NCI-H345 treated with DMSO at 0.1 percent for 48 hours (cell line): ENCODE measurements around the gene LMX1A.

Source experiments
- DNase-seq: peaks from one replicate; lab custom pipeline; 2025; ENCODE audit not compliant: unreplicated experiment; lab: John Stamatoyannopoulos, UW

LMX1A gene

DNA sequence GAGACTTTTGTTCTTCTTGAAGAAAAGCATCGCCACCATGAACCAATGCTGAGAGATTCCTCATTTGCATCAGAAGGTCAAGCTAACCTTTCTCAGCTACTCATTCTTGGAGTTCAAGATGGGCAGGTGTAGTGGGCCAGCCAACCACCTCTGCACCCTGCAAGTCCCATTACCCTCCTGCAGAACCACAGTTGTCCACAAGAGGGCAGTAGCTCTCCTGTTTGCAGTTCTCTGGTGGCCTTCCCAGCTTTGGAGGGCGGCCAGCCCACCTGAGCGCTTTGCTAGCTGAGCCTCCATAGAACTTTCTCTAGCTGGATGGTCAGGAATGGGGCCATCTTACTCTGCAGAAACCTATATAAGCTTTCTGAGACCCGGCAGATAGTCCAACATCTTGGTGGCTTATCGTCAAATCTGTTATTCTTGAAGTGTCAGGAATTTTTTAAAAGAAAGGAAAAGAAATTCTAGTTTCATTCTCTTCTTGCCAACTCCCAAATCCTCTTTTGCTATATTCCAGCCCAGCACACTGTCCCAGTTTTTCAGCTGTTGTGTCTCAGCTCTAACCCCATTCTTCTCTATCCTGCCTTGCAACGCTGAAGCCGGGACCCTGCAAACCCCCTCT lies 11.0 kb upstream of the LMX1A start:
- peak; percentile 15 for DNase-seq

DNA sequence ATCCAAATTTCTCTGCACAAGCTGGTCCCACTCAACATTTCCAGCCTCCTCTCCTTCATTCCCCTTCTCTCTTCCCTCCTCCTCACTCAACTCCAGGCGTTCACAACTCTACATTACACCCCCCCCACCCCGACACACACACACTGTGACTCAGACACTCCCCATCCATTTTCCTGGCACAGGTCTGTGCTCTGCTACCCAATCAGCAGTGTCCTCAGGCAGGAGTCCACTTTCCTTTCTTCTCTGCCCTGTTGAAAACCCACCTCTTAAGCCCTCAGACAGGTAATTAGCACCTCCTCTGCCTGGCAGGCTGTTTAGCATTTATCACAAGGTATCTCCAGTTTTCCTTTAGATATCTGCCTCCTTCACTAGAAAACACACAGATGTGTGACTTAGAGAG lies 8.8 kb upstream of the LMX1A start:
- no peak for DNase-seq

DNA sequence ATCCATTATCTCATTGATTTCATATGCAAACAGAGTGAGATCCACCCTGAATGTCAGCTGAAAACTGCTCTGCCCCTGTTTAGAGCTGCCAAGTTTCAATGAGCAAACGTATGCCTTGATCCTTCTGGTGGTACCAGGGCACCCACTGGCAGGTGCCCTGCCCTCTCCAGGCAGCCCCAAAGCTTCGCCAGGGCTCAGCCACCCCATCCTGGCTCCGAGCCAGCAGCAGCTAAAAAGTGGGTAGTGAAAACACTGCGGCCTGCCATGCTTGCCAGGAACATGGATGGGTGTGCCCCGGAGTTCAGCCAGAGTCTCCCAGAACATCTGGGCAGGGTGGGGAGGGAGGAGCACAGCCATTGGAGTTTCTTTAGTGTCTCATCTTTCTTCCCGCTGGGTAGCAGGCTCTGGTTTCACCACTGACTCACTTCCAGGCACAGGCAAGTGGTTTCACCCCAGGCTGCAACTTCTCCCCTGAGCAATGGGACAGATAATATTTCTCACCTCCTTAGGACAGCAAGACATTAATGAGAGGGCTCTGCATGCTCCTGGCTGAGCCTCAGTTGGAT lies 8.1 kb upstream of the LMX1A start:
- no peak for DNase-seq

DNA sequence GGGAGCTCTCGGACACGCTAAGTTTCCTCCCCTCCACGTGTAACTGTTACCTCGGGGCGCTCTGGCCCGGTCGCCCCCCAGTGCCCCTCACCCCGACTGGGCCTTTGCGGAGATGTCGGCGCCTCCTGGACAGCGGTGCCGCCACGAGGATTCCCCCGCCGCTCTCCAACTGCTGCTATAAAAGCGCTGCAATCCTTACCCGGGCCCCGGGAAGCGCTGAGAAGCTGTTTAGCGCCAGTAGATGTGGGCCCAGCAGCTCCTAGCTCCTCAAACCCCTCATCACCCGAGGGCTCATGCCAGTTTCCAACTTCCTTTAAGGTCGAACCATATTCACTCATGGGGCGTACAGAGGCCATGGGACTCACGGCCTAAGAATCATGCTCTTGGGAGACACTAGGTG lies 361 bp upstream of the LMX1A start:
- DNase-seq, result no peak

DNA sequence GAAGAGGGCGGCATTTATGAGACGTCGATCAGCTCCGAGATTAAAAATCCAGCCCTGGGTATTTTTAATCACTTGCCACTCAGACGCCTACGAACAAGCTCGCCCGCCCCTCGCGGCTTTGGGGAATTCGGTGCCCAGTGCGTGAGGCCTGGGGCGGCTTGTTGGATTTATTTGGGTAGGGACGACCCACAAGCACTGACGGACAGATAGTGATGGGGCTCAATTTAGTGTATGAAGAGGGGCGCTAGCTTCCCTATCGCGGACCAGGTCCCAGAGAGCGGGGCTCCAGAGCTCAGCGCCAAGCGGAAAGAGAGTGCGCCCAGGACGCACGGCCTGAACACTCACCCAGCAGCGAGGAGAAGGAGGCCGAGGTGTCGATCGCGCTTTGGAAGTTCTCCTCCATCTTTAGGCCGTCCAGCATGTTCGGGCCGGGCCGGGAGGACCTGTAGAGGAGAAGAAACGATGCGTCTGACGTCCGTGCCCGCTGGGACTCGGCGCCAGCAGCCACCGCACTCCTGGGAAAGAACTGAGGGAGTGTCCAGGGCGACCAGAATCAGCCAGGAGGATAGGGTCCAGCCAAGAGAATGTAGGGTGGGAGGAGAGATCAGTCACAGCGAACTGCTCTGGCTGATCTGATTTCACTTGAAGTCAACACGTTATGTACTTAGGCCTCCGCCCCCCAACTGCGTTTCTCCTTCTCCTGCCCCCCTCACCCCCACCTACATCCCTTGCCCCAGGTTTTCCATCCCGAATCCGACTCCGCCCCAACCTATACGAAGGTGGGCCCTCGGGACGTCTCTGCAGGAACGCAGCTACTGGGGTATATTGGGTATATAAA lies 1.2 kb downstream of the LMX1A start:
- DNase-seq, result no peak

DNA sequence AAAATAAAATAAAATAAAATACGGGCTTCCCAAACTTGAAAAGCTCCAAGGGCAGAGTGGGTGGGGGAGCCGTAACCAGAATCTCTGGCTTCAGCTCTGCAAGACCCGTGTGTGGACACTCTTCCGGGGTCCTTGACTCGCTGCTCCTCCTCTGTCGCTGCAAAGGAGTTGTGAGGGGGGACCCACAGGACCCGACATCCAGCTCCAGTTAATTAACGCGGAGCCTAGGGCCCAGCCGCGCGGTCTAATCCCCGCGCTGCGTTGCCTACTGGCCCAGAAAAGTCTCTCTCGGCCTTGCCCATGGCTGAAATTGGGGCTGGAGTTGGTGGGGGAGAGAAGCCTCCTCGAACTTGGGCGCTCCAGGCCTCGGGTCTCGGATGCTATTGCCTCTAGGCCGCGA lies 1.8 kb downstream of the LMX1A start:
- no peak for DNase-seq

DNA sequence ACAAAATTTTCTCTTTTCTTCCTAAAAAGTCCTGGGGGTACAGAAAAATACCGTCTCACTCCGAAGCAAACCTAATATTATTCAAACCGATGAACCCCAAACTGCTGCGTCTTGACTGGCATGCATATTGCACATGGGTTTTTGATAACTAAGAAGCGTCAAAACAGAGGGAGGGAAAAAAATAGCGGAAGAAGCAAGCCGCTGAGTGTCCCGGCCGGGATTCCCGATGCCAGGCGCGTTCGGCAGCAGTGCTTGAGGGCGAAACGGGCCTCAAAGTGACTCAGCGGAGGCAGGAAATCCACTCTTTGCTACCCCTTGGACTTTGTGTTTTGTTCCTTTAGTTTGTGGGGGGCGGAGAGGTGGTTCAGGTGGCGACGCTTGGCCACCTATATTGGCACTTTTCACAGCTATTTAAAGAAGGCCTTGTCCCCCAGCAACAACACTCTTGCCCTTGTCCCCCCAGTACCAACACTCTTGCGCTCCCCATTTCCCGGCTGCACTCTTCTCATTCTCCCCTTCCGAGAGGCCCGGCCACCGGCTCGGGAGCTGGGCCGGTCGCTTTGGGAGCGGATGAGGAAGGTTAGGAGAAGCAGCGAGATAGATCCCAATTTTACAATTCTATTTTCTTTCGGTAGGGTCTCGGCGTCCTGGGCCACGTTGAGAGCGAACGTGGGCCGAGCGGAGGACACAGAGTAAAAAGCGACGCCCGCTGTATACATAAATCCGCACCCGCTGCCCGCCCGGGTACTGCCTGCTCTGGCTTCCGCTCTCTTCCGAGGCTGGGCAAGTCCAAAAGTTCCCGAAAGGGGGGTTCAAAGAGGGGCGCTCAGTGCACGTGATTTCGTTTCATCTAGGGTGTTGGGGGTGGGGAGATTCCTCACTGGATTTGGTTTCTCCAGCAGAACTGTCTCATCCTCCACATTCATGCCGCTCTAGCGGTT lies 2.5 kb downstream of the LMX1A start:
- no peak for DNase-seq

DNA sequence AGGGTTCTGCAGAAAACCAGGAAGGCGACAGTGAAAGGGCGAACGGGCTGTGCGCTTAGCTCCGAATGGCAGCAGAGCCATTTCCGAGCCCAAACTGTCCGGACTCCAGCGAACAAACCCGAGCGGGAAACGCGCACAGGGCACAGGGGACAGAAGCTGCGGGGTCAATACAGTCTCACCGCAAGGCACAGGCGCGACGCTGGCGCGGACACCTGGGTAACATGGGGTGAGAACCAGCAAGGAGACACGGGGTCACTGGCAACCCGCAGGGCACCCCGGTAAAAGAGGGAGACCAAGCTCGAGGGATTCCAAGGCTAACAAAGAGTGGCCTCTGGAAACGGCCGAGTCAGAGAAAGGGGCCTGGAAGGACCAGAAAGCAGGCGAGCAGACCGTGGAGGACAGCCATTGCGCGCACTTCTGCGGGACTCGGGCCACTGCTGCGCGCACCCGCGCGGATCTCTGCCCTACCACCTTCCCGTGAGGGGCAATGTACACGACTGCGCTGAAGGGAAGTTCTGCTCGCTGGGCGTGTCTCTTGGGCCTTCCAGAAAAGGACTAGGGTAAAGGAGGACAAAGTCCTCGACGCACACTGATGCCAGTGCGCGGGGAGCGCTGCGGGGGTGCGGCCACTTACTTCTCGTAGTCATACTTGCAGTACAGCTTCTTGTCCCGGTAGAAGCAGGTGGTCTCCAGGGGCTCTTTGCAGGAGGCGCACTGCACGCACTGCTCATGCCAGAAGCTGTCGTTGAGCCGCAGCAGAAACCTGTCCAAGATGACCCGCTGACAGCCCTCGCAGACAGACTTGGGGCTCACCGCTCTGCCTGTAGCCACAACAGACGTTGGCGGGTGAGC lies 3.8 kb downstream of the LMX1A start:
- DNase-seq, result no peak

DNA sequence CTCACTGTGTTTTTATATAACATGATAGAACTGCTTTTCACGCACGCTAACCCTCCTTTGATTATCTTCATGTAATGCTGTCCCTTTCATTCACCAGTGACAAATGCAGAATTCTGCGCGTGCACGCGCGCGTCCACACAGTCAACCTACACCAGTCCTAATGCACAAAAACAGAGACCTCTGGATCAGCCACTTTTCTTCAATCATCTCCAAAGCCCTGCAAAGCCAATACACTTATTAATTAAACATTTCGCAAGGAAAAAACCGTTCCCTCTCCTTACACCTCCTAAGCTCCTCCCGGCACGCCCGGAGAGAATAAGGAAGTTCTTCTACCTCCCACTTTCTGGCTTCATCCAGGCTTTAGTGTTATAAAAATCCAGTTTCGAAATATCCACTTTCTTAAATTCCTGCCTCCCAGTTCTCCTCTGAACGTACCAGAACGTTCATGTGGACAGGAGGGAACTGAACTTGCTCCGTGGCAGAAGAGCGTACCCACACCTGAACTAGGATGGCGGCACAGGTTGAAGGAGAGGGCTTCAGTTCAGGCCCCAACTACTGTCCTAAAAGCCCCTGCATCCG lies 4.6 kb downstream of the LMX1A start:
- DNase-seq, result no peak

DNA sequence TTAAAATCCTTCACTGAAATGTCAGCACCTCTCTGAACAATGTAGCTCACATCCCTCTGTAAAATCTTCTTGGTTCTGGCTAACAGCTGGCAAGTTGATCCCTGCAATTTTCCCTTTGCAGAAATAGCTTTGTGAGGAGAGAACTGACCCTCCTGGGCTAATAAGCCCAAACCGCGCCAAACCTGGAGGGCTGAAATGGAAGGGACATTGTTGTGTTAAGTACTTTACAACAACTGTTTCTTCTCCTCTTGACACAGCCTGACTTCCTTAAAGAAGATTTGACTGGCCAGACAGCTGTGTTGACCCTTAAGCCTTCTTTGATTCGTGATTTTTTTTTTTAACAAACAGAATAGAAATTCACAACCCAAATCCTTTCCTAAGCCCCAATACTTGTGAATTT lies 5.7 kb downstream of the LMX1A start:
- no peak for DNase-seq

DNA sequence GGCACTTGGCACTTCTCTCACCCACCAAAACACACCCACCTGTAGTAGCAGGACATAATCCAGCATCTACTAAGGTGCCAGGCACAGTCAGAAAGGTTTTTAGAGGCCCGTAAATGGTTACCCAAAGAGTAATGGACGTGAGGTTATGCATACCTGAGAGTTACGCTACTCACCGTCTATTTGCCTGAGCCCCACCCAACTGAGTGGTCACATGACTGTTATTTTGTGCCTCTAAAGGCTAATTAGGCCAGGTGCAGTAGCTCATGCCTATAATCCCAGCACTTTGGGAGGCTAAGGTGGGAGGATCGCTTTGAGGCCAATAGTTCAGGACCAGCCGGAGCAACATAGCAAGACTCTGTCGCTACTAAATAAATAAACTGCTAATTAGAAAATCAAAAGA lies 11.0 kb downstream of the LMX1A start:
- DNase-seq, result no peak

DNA sequence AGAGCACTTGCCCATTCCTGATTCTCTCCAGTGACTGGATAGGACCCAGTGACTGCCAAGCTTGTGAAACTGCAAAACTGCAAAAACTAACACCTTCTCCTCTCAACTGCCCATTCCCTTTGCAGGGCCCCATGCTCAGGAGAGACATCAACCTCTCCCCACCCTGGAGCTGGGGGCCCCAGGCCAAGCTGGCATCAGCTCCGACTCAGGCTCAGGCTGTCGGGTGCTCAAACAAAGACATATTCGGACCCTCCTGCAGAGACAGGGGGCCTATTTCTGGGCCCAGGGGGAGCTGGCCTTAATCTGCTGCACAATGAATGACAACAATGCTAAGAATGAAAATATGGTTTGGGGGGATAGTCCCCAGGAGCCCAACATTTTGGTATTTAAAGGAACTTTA lies 11.8 kb downstream of the LMX1A start:
- no peak for DNase-seq

DNA sequence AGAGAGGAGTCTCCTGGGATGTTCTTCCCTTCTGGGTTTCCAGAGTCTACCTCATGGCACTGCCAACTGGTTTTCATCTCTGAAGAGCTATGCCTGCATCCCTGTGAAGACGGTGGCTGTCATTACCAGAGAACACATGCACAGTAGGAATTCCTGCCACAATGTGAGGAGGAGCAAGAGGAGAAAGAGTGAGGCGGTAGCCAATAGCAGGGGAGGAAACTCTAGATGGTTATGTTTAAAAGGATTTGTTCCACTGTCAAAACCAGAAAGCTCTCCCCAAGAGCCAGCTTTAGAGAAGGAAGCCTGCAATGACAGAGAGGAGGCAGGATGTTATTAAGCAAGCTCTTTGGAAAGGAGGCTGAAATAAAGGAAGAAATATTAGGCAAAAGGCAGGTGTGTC lies 12.3 kb downstream of the LMX1A start:
- no peak for DNase-seq

DNA sequence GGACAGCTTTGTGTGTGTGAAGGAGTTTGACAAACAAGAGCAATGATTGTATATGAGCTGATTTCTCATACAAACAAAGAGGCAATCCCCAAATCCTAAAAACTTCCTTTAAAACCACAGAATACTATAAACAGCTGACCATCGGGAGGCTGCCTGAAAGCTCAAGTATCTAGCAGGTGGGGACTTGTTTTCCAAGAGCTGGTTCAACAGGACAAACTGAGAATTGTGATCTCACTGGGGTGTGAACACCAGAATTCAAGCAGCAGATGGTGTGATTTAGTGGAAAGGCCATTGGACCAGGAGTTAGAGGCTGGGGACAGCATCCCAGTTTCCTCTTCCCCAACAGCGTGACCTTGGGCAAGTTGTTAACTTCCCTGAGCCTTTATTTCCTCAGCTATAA lies 13.9 kb downstream of the LMX1A start:
- DNase-seq, result no peak

DNA sequence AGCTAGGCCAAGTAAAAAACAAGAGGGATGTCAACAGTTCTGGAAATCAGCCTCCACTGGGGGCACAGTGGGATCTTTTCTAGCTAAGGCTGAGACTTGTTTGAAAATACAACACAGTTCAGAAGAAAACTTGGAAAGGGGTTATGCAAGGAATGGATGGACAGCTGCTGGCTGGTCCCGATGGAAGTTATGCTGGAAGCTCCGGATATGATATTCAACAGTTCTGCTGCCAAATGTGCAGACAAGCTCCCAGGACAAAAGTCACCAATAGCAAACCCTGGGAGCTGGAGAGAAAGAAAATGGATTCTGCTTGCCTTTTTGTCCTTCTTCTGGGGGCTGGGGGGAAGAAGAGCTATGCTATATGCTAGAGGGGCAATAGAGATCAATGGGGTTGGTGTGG lies 14.3 kb downstream of the LMX1A start:
- DNase-seq, result no peak

DNA sequence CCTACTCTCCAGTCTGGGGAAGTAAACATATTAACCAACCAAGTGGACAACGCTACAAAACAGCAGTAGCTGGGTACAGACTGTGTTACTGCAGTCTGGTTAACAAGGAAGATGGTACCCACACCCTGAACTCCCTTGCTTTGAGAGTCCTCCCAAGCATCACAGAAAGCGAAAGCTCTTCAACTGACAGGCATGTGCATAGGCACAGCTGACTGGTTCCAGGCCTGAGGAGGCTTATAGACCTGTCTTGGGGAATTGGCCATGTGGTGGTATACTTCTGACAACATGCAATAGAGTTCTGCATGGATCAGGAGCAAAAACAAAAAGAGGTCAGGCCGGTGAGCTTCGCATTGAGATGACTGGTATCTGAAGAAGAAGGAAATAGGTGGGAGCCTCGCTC lies 17.4 kb downstream of the LMX1A start:
- DNase-seq, result no peak

DNA sequence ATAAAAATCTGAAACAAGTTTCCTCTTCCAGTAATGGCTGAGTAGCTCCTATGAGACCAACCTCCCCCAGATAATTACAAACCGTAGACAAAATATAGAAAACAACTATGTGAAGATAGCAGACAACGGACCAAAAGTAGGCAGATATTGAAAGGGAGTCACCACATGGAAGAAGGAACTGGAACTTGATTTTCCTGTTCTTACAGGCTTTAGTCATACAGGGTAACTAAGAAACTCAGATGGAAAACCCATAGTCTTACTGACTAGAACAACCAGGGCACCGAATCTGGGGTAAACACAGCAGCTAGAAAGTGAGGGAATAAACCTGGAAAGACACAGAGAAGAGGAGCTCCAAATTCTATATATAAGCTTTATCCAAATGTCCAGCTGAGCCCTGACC lies 26.0 kb downstream of the LMX1A start:
- no peak for DNase-seq

DNA sequence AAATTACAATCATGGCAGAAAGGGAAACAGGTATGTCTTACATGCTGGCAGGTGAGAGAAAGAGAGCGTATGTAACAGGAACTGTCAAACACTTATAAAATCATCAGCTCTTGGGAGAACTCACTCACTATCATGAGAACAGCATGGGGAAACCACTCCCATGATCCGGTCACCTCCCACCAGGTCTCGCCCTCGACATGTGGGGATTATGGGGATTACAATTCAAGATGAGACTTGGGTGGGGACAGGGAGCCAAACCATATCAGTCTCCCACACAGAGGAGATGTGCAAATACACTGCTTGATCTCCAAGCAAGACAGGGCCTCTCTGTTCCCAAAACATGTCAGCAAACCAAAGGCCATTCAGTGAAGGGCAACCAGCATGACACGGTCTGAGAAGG lies 27.4 kb downstream of the LMX1A start:
- DNase-seq, result no peak

DNA sequence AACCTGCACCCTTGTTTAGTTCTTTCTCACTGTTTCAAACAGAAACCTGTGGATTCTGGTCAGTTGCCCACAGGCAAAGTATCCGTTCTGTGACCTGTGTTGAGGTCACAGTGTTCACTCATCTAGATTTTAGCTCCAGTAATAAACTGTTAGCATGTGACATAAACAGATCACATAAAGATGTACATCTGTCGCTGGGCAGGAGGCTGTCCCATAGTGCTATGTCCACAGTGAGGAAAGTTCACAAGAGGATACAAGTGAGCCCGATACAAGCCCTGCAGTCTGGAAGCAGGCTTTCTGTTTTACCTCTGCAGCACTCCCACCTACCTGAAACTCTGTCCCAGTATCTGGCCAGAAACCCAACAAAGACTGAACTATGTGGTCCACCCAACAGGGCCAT lies 28.4 kb downstream of the LMX1A start:
- no peak for DNase-seq

DNA sequence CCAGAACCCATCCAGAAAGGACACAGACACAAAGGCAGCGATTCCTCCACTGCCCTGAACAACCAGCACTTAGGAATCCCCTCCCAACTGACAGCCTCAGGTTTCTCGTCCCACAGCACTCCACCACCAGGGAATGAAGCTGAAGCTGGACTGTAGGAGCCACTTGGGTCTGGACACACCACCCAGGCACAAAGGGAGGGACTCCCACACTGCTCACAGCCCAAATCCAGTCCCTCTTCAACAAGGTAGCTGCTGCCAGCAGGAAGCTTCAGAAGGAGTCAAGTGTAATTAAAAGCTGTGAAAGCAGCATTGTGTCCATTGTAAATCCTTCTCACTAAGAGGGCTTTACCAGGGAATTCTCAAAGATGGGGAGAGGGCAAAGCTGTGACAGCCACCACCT lies 29.0 kb downstream of the LMX1A start:
- DNase-seq, result no peak
